K562 (cell line): ENCODE data around the gene CLEC3B. TPM values are rescaled to one million over a fixed set of nuclear protein-coding genes. Genes with fewer than 3 reads are reported as not detected.

Experiments
- AFF1 ChIP-seq, 2 experiments: fragments of 450-650 bp; IDR thresholded peaks; 2 replicates each; pipeline ENCODE4 v1.6.1; 2018; ENCODE audit warnings: mild to moderate bottlenecking in 2 of 2, low read depth in 1 of 2; ENCODE audit not compliant: partially characterized antibody in 2 of 2
- BRD9 ChIP-seq: fragments of 450-650 bp; IDR thresholded peaks from 2 replicates; pipeline ENCODE4 v1.6.1; 2018; ENCODE audit warnings: low read depth; ENCODE audit not compliant: partially characterized antibody
- EGR1 ChIP-seq: fragments of 450-650 bp; conservative IDR thresholded peaks from 2 replicates; pipeline ENCODE4 v1.6.1; 2017; ENCODE audit warnings: mild to moderate bottlenecking
- EP400 ChIP-seq: fragments of 450-650 bp; IDR thresholded peaks from 2 replicates; pipeline ENCODE4 v1.6.1; 2017; ENCODE audit warnings: antibody characterized with exemption, mild to moderate bottlenecking, moderate library complexity
- FOS ChIP-seq: IDR thresholded peaks from 3 replicates; pipeline ENCODE4 v1.6.1; 2011; ENCODE audit not compliant: insufficient read length; ENCODE audit errors: extremely low read depth
- HINFP ChIP-seq: fragments of 450-650 bp; conservative IDR thresholded peaks from 2 replicates; pipeline ENCODE4 v1.6.1; 2016; ENCODE audit warnings: missing genetic modification characterization, low read depth, mild to moderate bottlenecking, control low read depth, missing compliant biosample characterization
- MAZ ChIP-seq, 2 experiments: fragments of 450-650 bp in 1 of 2; sonication (generic) in 1 of 2; formaldehyde crosslinking; IDR thresholded peaks in 1 of 2; conservative IDR thresholded peaks in 1 of 2; 2 replicates each; pipeline versions ENCODE4 v1.4.0 to v1.5.0; 2020; ENCODE audit warnings: mild to moderate bottlenecking in 1 of 2, missing genetic modification reagents in 1 of 2
- POLR2H ChIP-seq: IDR thresholded peaks from 2 replicates; pipeline ENCODE4 v1.6.1; 2016; ENCODE audit warnings: missing genetic modification characterization, low read depth, mild to moderate bottlenecking, control low read depth, missing compliant biosample characterization, moderate library complexity
- RB1 ChIP-seq: fragments of 450-650 bp; IDR thresholded peaks from 2 replicates; pipeline ENCODE4 v1.6.1; 2017; ENCODE audit warnings: low read depth, mild to moderate bottlenecking
- SMARCA5 ChIP-seq: fragments of 450-650 bp; IDR thresholded peaks from 2 replicates; pipeline ENCODE4 v1.6.1; 2016
- SNIP1 ChIP-seq: fragments of 450-650 bp; IDR thresholded peaks from 2 replicates; pipeline ENCODE4 v1.7.1; 2017; ENCODE audit warnings: low read depth, mild to moderate bottlenecking
- TCF7L2 ChIP-seq: fragments of 150-350 bp; IDR thresholded peaks from 2 replicates; pipeline ENCODE4 v1.6.1; 2016; ENCODE audit warnings: low read depth, mild to moderate bottlenecking, low read length, moderate library complexity
- TRIM25 ChIP-seq: fragments of 450-650 bp; IDR thresholded peaks from 2 replicates; pipeline ENCODE4 v1.7.0; 2016; ENCODE audit warnings: borderline replicate concordance
- ZNF384 ChIP-seq: IDR thresholded peaks from 2 replicates; pipeline ENCODE4 v1.6.1; 2012; ENCODE audit warnings: low read depth, low read length, improper control_type of control experiment
- polyA plus RNA-seq, 8 experiments: library from polyadenylated mRNA; depleted of rRNA in 4 of 8; stranded (reverse) in 5 of 8; unstranded in 3 of 8; fragments of >200 nt; fragmentation: Nextera tagmentation in 2 of 8; fragmentation: Illumina TruSeq in 1 of 8; extraction: Ambion mirVana in 2 of 8; extraction: Trizol in 1 of 8; gene quantifications; 2 replicates each; pipeline versions ENCODE4 v1.2.1 to v1.2.3, GENCODE V29; 2011 to 2014; ENCODE audit warnings: inconsistent platforms in 1 of 8, missing spikeins in 1 of 8
- total RNA-seq, 7 experiments: library from RNA; depleted of rRNA in 6 of 7; stranded (reverse); fragments of >200 nt in 6 of 7; fragmentation: Illumina TruSeq in 2 of 7; extraction: Trizol in 2 of 7; gene quantifications; 2 replicates each; pipeline versions ENCODE4 v1.2.1 to v1.2.3, GENCODE V29; 2011 to 2021; ENCODE audit warnings: low replicate concordance in 1 of 7
- TF ChIP-seq, protein P1 (sequence below): fragments of 250-450 bp; sonication (Bioruptor Pico); IDR thresholded peaks from 2 replicates; pipeline ENCODE4 v1.5.0; 2022; ENCODE audit warnings: mild to moderate bottlenecking
- TF ChIP-seq, protein P2 (sequence below): sonication (generic); formaldehyde crosslinking; IDR thresholded peaks from 2 replicates; pipeline ENCODE4 v1.8.0; 2022; ENCODE audit warnings: mild to moderate bottlenecking, missing genetic modification reagents, borderline replicate concordance

CLEC3B gene
- total and polyA plus RNA-seq, 9 of the 15 experiments (the other 6 are each of a cell fraction or from before 2014, with no cell fraction given), result not detected

- no peak for TF ChIP-seq ZNF384
- no peak for TF ChIP-seq AFF1 (IDR thresholded peaks at IDR 0.05; ENCODE audit: low read depth in 1 of 2, partially characterized antibody in 2 of 2)
- no peak for TF ChIP-seq SNIP1
- no peak for TF ChIP-seq EP400
- no peak for TF ChIP-seq RB1
- TF ChIP-seq EGR1, result no peak
- no peak for TF ChIP-seq BRD9
- TF ChIP-seq TCF7L2, result no peak
- TF ChIP-seq, protein P1, sequence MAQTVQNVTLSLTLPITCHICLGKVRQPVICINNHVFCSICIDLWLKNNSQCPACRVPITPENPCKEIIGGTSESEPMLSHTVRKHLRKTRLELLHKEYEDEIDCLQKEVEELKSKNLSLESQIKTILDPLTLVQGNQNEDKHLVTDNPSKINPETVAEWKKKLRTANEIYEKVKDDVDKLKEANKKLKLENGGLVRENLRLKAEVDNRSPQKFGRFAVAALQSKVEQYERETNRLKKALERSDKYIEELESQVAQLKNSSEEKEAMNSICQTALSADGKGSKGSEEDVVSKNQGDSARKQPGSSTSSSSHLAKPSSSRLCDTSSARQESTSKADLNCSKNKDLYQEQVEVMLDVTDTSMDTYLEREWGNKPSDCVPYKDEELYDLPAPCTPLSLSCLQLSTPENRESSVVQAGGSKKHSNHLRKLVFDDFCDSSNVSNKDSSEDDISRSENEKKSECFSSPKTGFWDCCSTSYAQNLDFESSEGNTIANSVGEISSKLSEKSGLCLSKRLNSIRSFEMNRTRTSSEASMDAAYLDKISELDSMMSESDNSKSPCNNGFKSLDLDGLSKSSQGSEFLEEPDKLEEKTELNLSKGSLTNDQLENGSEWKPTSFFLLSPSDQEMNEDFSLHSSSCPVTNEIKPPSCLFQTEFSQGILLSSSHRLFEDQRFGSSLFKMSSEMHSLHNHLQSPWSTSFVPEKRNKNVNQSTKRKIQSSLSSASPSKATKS, result no peak
- no peak for TF ChIP-seq FOS
- no peak for TF ChIP-seq TRIM25
- TF ChIP-seq HINFP (tag), result no peak
- TF ChIP-seq, protein P2, sequence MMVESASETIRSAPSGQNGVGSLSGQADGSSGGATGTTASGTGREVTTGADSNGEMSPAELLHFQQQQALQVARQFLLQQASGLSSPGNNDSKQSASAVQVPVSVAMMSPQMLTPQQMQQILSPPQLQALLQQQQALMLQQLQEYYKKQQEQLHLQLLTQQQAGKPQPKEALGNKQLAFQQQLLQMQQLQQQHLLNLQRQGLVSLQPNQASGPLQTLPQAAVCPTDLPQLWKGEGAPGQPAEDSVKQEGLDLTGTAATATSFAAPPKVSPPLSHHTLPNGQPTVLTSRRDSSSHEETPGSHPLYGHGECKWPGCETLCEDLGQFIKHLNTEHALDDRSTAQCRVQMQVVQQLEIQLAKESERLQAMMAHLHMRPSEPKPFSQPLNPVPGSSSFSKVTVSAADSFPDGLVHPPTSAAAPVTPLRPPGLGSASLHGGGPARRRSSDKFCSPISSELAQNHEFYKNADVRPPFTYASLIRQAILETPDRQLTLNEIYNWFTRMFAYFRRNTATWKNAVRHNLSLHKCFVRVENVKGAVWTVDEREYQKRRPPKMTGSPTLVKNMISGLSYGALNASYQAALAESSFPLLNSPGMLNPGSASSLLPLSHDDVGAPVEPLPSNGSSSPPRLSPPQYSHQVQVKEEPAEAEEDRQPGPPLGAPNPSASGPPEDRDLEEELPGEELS, result no peak
- no peak for TF ChIP-seq MAZ (CRISPR knock-in tag; conservative IDR thresholded peaks at IDR 0.05 in 1 of 2, IDR thresholded peaks at IDR 0.05 in 1 of 2)
- TF ChIP-seq SMARCA5, result no peak
- TF ChIP-seq POLR2H (tag), result no peak
Measured at GRCh38 chr3:45066109-45066801, 40.2 kb downstream of the CLEC3B start (continued).
